Measurements from ENCODE around the gene LPIN3.

Gene LPIN3

GRCh38 chr20:41365777-41366545 lies 25.3 kb downstream of the LPIN3 start:
- H3K27me3 ChIP-seq (replicated peaks; ENCODE audit: control insufficient read depth, insufficient read depth, low read length, poor library complexity, severe bottlenecking) = peaks cover 12% of the 10 kb centered on the region
- H3K27ac ChIP-seq (ENCODE audit: insufficient read depth, low read length, poor library complexity, severe bottlenecking) = no peak overlapping the region
- no peaks in the 10 kb centered on the region for H3K4me1 ChIP-seq (ENCODE audit: control insufficient read depth, insufficient read depth, low read length, poor library complexity, severe bottlenecking)
- no peak overlapping the region for H3K4me3 ChIP-seq (ENCODE audit: insufficient read depth, low read depth, low read length, poor library complexity, severe bottlenecking)
- H3K36me3 ChIP-seq (ENCODE audit: control insufficient read depth, insufficient read depth, low read length) = no peaks in the 10 kb centered on the region
- H3K9me3 ChIP-seq (ENCODE audit: control insufficient read depth, low read length) = no peaks in the 10 kb centered on the region
- DNase-seq = no peak

GRCh38 chr20:41366546-41367392 lies 26.1 kb downstream of the LPIN3 start, which contains the start of gene EMILIN3:
Gene EMILIN3, minus strand, starts transcription at chr20:41366818. Its CDS starts 184 bp downstream, at chr20:41366634.
- H3K4me3 ChIP-seq (ENCODE audit: insufficient read depth, low read depth, low read length, poor library complexity, severe bottlenecking) = no peak within 1 kb of the TSS
- H3K36me3 ChIP-seq (ENCODE audit: control insufficient read depth, insufficient read depth, low read length) = no peaks in the 10 kb centered on the region
- DNase-seq = no peak
- H3K27ac ChIP-seq (ENCODE audit: insufficient read depth, low read length, poor library complexity, severe bottlenecking) = no peak within 1 kb of the TSS
- no peaks in the 10 kb centered on the region for H3K9me3 ChIP-seq (ENCODE audit: control insufficient read depth, low read length)
- peaks cover 12% of the 10 kb centered on the region for H3K27me3 ChIP-seq (replicated peaks; ENCODE audit: control insufficient read depth, insufficient read depth, low read length, poor library complexity, severe bottlenecking)
- no peaks in the 10 kb centered on the region for H3K4me1 ChIP-seq (ENCODE audit: control insufficient read depth, insufficient read depth, low read length, poor library complexity, severe bottlenecking)

- no peak for DNase-seq
- Histone ChIP-seq H3K4me1 (ENCODE audit: control insufficient read depth, insufficient read depth, low read length, poor library complexity, severe bottlenecking) (no peaks in the 10 kb centered on the region), H3K9me3 (ENCODE audit: control insufficient read depth, low read length) (no peaks in the 10 kb centered on the region), H3K36me3 (ENCODE audit: control insufficient read depth, insufficient read depth, low read length) (no peaks in the 10 kb centered on the region), H3K4me3 (ENCODE audit: insufficient read depth, low read depth, low read length, poor library complexity, severe bottlenecking) (no peak overlapping the region), H3K27me3 (replicated peaks; ENCODE audit: control insufficient read depth, insufficient read depth, low read length, poor library complexity, severe bottlenecking) (peaks cover 12% of the 10 kb centered on the region), H3K27ac (ENCODE audit: insufficient read depth, low read length, poor library complexity, severe bottlenecking) (no peak overlapping the region)
These were observed 26.7 kb downstream of the LPIN3 start for GRCh38 chr20:41367393-41367695.

GRCh38 chr20:41367956-41368355 lies 27.3 kb downstream of the LPIN3 start:
- no peaks in the 10 kb centered on the region for H3K36me3 ChIP-seq (ENCODE audit: control insufficient read depth, insufficient read depth, low read length)

GRCh38 chr20:41369673-41370072 lies 29.1 kb downstream of the LPIN3 start:
- Histone ChIP-seq H3K4me1 (ENCODE audit: control insufficient read depth, insufficient read depth, low read length, poor library complexity, severe bottlenecking) (no peaks in the 10 kb centered on the region), H3K36me3 (ENCODE audit: control insufficient read depth, insufficient read depth, low read length) (no peaks in the 10 kb centered on the region), H3K27me3 (replicated peaks; ENCODE audit: control insufficient read depth, insufficient read depth, low read length, poor library complexity, severe bottlenecking) (peaks cover 7% of the 10 kb centered on the region), H3K27ac (ENCODE audit: insufficient read depth, low read length, poor library complexity, severe bottlenecking) (no peak overlapping the region), H3K4me3 (ENCODE audit: insufficient read depth, low read depth, low read length, poor library complexity, severe bottlenecking) (no peak overlapping the region), H3K9me3 (ENCODE audit: control insufficient read depth, low read length) (no peaks in the 10 kb centered on the region)
- no peak for DNase-seq

More at GRCh38 chr20:41367956-41368355, 27.3 kb downstream of the LPIN3 start:
- no peaks in the 10 kb centered on the region for H3K9me3 ChIP-seq (ENCODE audit: control insufficient read depth, low read length)
- DNase-seq = no peak
- no peak overlapping the region for H3K4me3 ChIP-seq (ENCODE audit: insufficient read depth, low read depth, low read length, poor library complexity, severe bottlenecking)
- no peaks in the 10 kb centered on the region for H3K4me1 ChIP-seq (ENCODE audit: control insufficient read depth, insufficient read depth, low read length, poor library complexity, severe bottlenecking)
- H3K27ac ChIP-seq (ENCODE audit: insufficient read depth, low read length, poor library complexity, severe bottlenecking) = no peak overlapping the region
- H3K27me3 ChIP-seq (replicated peaks; ENCODE audit: control insufficient read depth, insufficient read depth, low read length, poor library complexity, severe bottlenecking) = peaks cover 12% of the 10 kb centered on the region

GRCh38 chr20:41370176-41370575 lies 29.6 kb downstream of the LPIN3 start:
- DNase-seq = no peak
- no peaks in the 10 kb centered on the region for H3K36me3 ChIP-seq (ENCODE audit: control insufficient read depth, insufficient read depth, low read length)
- no peak overlapping the region for H3K4me3 ChIP-seq (ENCODE audit: insufficient read depth, low read depth, low read length, poor library complexity, severe bottlenecking)
- H3K9me3 ChIP-seq (ENCODE audit: control insufficient read depth, low read length) = no peaks in the 10 kb centered on the region
- no peak overlapping the region for H3K27ac ChIP-seq (ENCODE audit: insufficient read depth, low read length, poor library complexity, severe bottlenecking)
- peaks cover 7% of the 10 kb centered on the region for H3K27me3 ChIP-seq (replicated peaks; ENCODE audit: control insufficient read depth, insufficient read depth, low read length, poor library complexity, severe bottlenecking)
- no peaks in the 10 kb centered on the region for H3K4me1 ChIP-seq (ENCODE audit: control insufficient read depth, insufficient read depth, low read length, poor library complexity, severe bottlenecking)

GRCh38 chr20:41371371-41371770 lies 30.8 kb downstream of the LPIN3 start:
- Histone ChIP-seq H3K27ac (ENCODE audit: insufficient read depth, low read length, poor library complexity, severe bottlenecking) (no peak overlapping the region), H3K27me3 (replicated peaks; ENCODE audit: control insufficient read depth, insufficient read depth, low read length, poor library complexity, severe bottlenecking) (peaks cover 5% of the 10 kb centered on the region), H3K4me1 (ENCODE audit: control insufficient read depth, insufficient read depth, low read length, poor library complexity, severe bottlenecking) (no peaks in the 10 kb centered on the region)

GRCh38 chr20:41373251-41373783 lies 32.7 kb downstream of the LPIN3 start:
- Histone ChIP-seq H3K4me1 (ENCODE audit: control insufficient read depth, insufficient read depth, low read length, poor library complexity, severe bottlenecking) (no peaks in the 10 kb centered on the region), H3K9me3 (ENCODE audit: control insufficient read depth, low read length) (no peaks in the 10 kb centered on the region), H3K36me3 (ENCODE audit: control insufficient read depth, insufficient read depth, low read length) (no peaks in the 10 kb centered on the region), H3K4me3 (ENCODE audit: insufficient read depth, low read depth, low read length, poor library complexity, severe bottlenecking) (no peak overlapping the region), H3K27ac (ENCODE audit: insufficient read depth, low read length, poor library complexity, severe bottlenecking) (no peak overlapping the region), H3K27me3 (replicated peaks; ENCODE audit: control insufficient read depth, insufficient read depth, low read length, poor library complexity, severe bottlenecking) (no peaks in the 10 kb centered on the region)
- DNase-seq = no peak

More at GRCh38 chr20:41371371-41371770, 30.8 kb downstream of the LPIN3 start:
- no peak for DNase-seq
- no peaks in the 10 kb centered on the region for H3K9me3 ChIP-seq (ENCODE audit: control insufficient read depth, low read length)
- no peak overlapping the region for H3K4me3 ChIP-seq (ENCODE audit: insufficient read depth, low read depth, low read length, poor library complexity, severe bottlenecking)
- H3K36me3 ChIP-seq (ENCODE audit: control insufficient read depth, insufficient read depth, low read length) = no peaks in the 10 kb centered on the region

GRCh38 chr20:41373931-41374920 lies 33.6 kb downstream of the LPIN3 start:
- Histone ChIP-seq H3K4me3 (ENCODE audit: insufficient read depth, low read depth, low read length, poor library complexity, severe bottlenecking) (no peak overlapping the region), H3K9me3 (ENCODE audit: control insufficient read depth, low read length) (no peaks in the 10 kb centered on the region), H3K36me3 (ENCODE audit: control insufficient read depth, insufficient read depth, low read length) (no peaks in the 10 kb centered on the region), H3K27ac (ENCODE audit: insufficient read depth, low read length, poor library complexity, severe bottlenecking) (no peak overlapping the region), H3K27me3 (replicated peaks; ENCODE audit: control insufficient read depth, insufficient read depth, low read length, poor library complexity, severe bottlenecking) (no peaks in the 10 kb centered on the region), H3K4me1 (ENCODE audit: control insufficient read depth, insufficient read depth, low read length, poor library complexity, severe bottlenecking) (no peaks in the 10 kb centered on the region)
- no peak for DNase-seq

Data from effector memory CD4-positive, alpha-beta T cell (primary cell).